Keratinocyte (primary cell): ENCODE results near the gene LIN9.

Experiments
- CTCF ChIP-seq, 3 experiments: IDR thresholded peaks in 1 of 3; conservative IDR thresholded peaks in 1 of 3; optimal IDR thresholded peaks in 1 of 3; 2 replicates in 2 of 3; 3 replicates in 1 of 3; pipeline versions ENCODE3 to v1.5.1; 2011; ENCODE audit warnings: low read length in 3 of 3, mild to moderate bottlenecking in 3 of 3, moderate library complexity in 2 of 3, control low read depth in 1 of 3, inconsistent platforms in 1 of 3; ENCODE audit not compliant: insufficient read depth in 2 of 3; ENCODE audit errors: extremely low read depth in 1 of 3
- EZH2 ChIP-seq: IDR thresholded peaks from one replicate; pipeline ENCODE4 v1.6.1; 2012; ENCODE audit warnings: inconsistent platforms, mild to moderate bottlenecking, low read length, moderate library complexity

DNA sequence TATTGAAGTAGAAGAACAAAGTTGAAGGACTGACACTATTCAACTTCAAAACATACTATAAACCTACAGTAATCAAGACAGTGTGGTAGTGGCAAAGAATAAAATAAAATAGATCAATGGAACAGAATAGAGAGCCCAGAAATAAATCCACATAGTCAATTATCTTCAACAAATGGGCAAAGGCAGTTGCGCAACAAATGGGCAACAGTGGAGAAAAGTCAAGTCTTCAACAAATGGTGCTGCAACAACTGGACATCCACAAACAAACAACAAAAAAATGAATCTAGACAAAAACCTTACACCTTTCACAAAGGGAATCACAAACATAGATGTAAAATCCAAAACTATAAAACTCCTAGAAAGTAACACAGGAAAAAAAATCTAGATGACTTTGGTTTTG lies 47.1 kb downstream of the LIN9 start:
- TF ChIP-seq CTCF (optimal IDR thresholded peaks at IDR 0.05 in 1 of 3, IDR thresholded peaks at IDR 0.05 in 1 of 3, conservative IDR thresholded peaks at IDR 0.05 in 1 of 3; ENCODE audit: extremely low read depth in 1 of 3, insufficient read depth in 2 of 3, low read length in 3 of 3) (no peak), EZH2 (no peak)
